ENCODE measurements around the gene TRAF1.
"Not testable (repeated sequence)": the region's sequence is repeated elsewhere in the genome, so short reads cannot be mapped to it uniquely, and the experiment has no call there.

Gene TRAF1

GRCh38 chr9:120926397-120926928, at the start of gene TRAF1:
Gene TRAF1 (minus strand): TSS chr9:120926796. CDS start chr9:120926075, 721 bp downstream.
- TF ChIP-seq EZH2phosphoT487 (IDR thresholded peaks at IDR 0.05; ENCODE audit: low read depth) (no peak), CTCF (IDR thresholded peaks at IDR 0.05; ENCODE audit: low read depth, low read length) (no peak)
- Histone ChIP-seq H3K36me3 (replicated peaks; ENCODE audit: low read depth, low read length) (peaks cover 24% of the 10 kb centered on the region), H4K20me1 (ENCODE audit: insufficient read depth, low read length) (no peaks in the 10 kb centered on the region), H3K79me2 (ENCODE audit: low read length) (peaks cover 90% of the 10 kb centered on the region), H3K9me3 (ENCODE audit: insufficient read depth, low read length) (no peaks in the 10 kb centered on the region), H3K4me1 (ENCODE audit: low read length) (peaks cover 92% of the 10 kb centered on the region), H3K4me2 (ENCODE audit: low read length) (peak within 1 kb of the TSS; percentile 95), H3K27me3 (ENCODE audit: low read depth, low read length) (no peaks in the 10 kb centered on the region), H3K4me3 (ENCODE audit: low read length) (peak within 1 kb of the TSS; percentile 85), H2AFZ (ENCODE audit: low read depth, low read length) (no peak within 1 kb of the TSS), H3K27ac (ENCODE audit: low read length) (peak within 1 kb of the TSS; percentile 94), H3K9ac (ENCODE audit: low read length) (peak within 1 kb of the TSS; percentile 98)

GRCh38 chr9:120974921-120975320, 48.3 kb upstream of the TRAF1 start:
- no peak overlapping the region for H3K4me3 ChIP-seq (ENCODE audit: low read length)
- H4K20me1 ChIP-seq (ENCODE audit: insufficient read depth, low read length), result no peaks in the 10 kb centered on the region
- no peaks in the 10 kb centered on the region for H3K79me2 ChIP-seq (ENCODE audit: low read length)
- H2AFZ ChIP-seq (ENCODE audit: low read depth, low read length), result no peak overlapping the region
- no peaks in the 10 kb centered on the region for H3K36me3 ChIP-seq (replicated peaks; ENCODE audit: low read depth, low read length)
- no peak overlapping the region for H3K4me2 ChIP-seq (ENCODE audit: low read length)
- TF ChIP-seq CTCF (IDR thresholded peaks at IDR 0.05; ENCODE audit: low read depth, low read length), result no peak
- TF ChIP-seq EZH2phosphoT487 (IDR thresholded peaks at IDR 0.05; ENCODE audit: low read depth), result no peak
- no peaks in the 10 kb centered on the region for H3K27me3 ChIP-seq (ENCODE audit: low read depth, low read length)
- H3K9ac ChIP-seq (ENCODE audit: low read length), result no peak overlapping the region
- H3K9me3 ChIP-seq (ENCODE audit: insufficient read depth, low read length), result no peaks in the 10 kb centered on the region
- peaks cover 32% of the 10 kb centered on the region for H3K4me1 ChIP-seq (ENCODE audit: low read length)
- H3K27ac ChIP-seq (ENCODE audit: low read length), result no peak overlapping the region

- Histone ChIP-seq H2AFZ (ENCODE audit: low read depth, low read length) (no peak overlapping the region), H3K79me2 (ENCODE audit: low read length) (no peaks in the 10 kb centered on the region), H3K9me3 (ENCODE audit: insufficient read depth, low read length) (no peaks in the 10 kb centered on the region), H3K4me2 (ENCODE audit: low read length) (no peak overlapping the region), H4K20me1 (ENCODE audit: insufficient read depth, low read length) (no peaks in the 10 kb centered on the region), H3K4me1 (ENCODE audit: low read length) (peaks cover 39% of the 10 kb centered on the region), H3K9ac (ENCODE audit: low read length) (no peak overlapping the region), H3K27me3 (ENCODE audit: low read depth, low read length) (no peaks in the 10 kb centered on the region), H3K27ac (ENCODE audit: low read length) (no peak overlapping the region), H3K36me3 (replicated peaks; ENCODE audit: low read depth, low read length) (no peaks in the 10 kb centered on the region), H3K4me3 (ENCODE audit: low read length) (no peak overlapping the region)
- no peak for TF ChIP-seq CTCF (IDR thresholded peaks at IDR 0.05; ENCODE audit: low read depth, low read length)
- no peak for TF ChIP-seq EZH2phosphoT487 (IDR thresholded peaks at IDR 0.05; ENCODE audit: low read depth)
These were observed 47.6 kb upstream of the TRAF1 start for GRCh38 chr9:120974181-120974580.

- H3K4me3 ChIP-seq (ENCODE audit: low read length), result peak overlapping the region; percentile 24
- no peaks in the 10 kb centered on the region for H3K9me3 ChIP-seq (ENCODE audit: insufficient read depth, low read length)
- H3K27me3 ChIP-seq (ENCODE audit: low read depth, low read length), result no peaks in the 10 kb centered on the region
- H4K20me1 ChIP-seq (ENCODE audit: insufficient read depth, low read length), result no peaks in the 10 kb centered on the region
- H3K36me3 ChIP-seq (replicated peaks; ENCODE audit: low read depth, low read length), result no peaks in the 10 kb centered on the region
- peaks cover 37% of the 10 kb centered on the region for H3K4me1 ChIP-seq (ENCODE audit: low read length)
- no peaks in the 10 kb centered on the region for H3K79me2 ChIP-seq (ENCODE audit: low read length)
- peak overlapping the region; percentile 13; the same call in 1 of the 2 replicates for H3K9ac ChIP-seq (ENCODE audit: low read length)
- no peak overlapping the region for H2AFZ ChIP-seq (ENCODE audit: low read depth, low read length)
- H3K27ac ChIP-seq (ENCODE audit: low read length), result peak overlapping the region; percentile 54
- peak overlapping the region; percentile 63 for H3K4me2 ChIP-seq (ENCODE audit: low read length)
- TF ChIP-seq CTCF (IDR thresholded peaks at IDR 0.05; ENCODE audit: low read depth, low read length) (no peak), EZH2phosphoT487 (IDR thresholded peaks at IDR 0.05; ENCODE audit: low read depth) (no peak)
These were observed 45.3 kb upstream of the TRAF1 start for GRCh38 chr9:120971938-120972337.

GRCh38 chr9:120971471-120971870, 44.9 kb upstream of the TRAF1 start:
- Histone ChIP-seq H3K9ac (ENCODE audit: low read length) (peak overlapping the region; percentile 13; the same call in 1 of the 2 replicates), H3K4me1 (ENCODE audit: low read length) (peaks cover 37% of the 10 kb centered on the region), H3K27ac (ENCODE audit: low read length) (peak overlapping the region; percentile 54), H3K4me2 (ENCODE audit: low read length) (peak overlapping the region; percentile 63), H3K4me3 (ENCODE audit: low read length) (peak overlapping the region; percentile 24)
- not testable (repeated sequence) for H3K27me3 ChIP-seq (ENCODE audit: low read depth, low read length); H2AFZ ChIP-seq (ENCODE audit: low read depth, low read length); H3K79me2 ChIP-seq (ENCODE audit: low read length); H4K20me1 ChIP-seq (ENCODE audit: insufficient read depth, low read length); H3K9me3 ChIP-seq (ENCODE audit: insufficient read depth, low read length); H3K36me3 ChIP-seq (replicated peaks; ENCODE audit: low read depth, low read length)
